GM12878 (cell line): ENCODE results near the gene DKC1. TPM values are rescaled to one million over a fixed set of nuclear protein-coding genes. Genes with fewer than 3 reads are reported as not detected.
A peak's percentile ranks its signal among the peaks of the same experiment; 100 is the strongest.

ENCODE experiments used
- ATAC-seq: fragments of 200-7000 bp; cut with Tn5 transposase; 3 replicates; pipeline ENCODE4 v1.9.1; 2020; ENCODE audit warnings: mild to moderate bottlenecking, moderate library complexity
- BruUV-seq: library from RNA; stranded (reverse); fragments of 400-500 nt; replicated peaks from 2 replicates; lab custom pipeline; 2021; lab: Mats Ljungman, UMichigan
- CTCF ChIA-PET: fragments of 300-600 bp; sonication (Branson Sonifier 250); formaldehyde crosslinking; extraction: SDS; loops from one replicate; lab custom pipeline; 2021; ENCODE audit warnings: inconsistent platforms; lab: Yijun Ruan, JAX
- POLR2A ChIA-PET: fragments of 350-600 bp; formaldehyde crosslinking; extraction: SDS; loops from one replicate; lab custom pipeline; 2021; ENCODE audit warnings: inconsistent platforms; lab: Charles Lee
- RAD21 ChIA-PET: fragments of 300-600 bp; sonication (Branson Sonifier 250); formaldehyde crosslinking; loops from one replicate; lab custom pipeline; 2023; ENCODE audit warnings: antibody characterized with exemption; ENCODE audit not compliant: unreplicated experiment; lab: Charles Lee
- SMC1A ChIA-PET: fragments of 300-600 bp; sonication (Branson Sonifier 250); formaldehyde crosslinking; loops from one replicate; lab custom pipeline; 2023; ENCODE audit not compliant: unreplicated experiment, uncharacterized antibody; lab: Charles Lee
- DNase-seq: peaks from one replicate; pipeline ENCODE4 v3.0.0-alpha.2; 2011; ENCODE audit warnings: low read depth, low spot score
- FAIRE-seq: peaks from 3 replicates; lab custom pipeline; 2011; peaks lifted over from hg19 to GRCh38; lab: Jason Lieb, UNC
- H2AFZ ChIP-seq: 2 replicates; pipeline ENCODE4 v1.6.0; 2011; ENCODE audit warnings: low read depth, low read length, control low read depth; ENCODE audit not compliant: control insufficient read depth
- H3K27ac ChIP-seq: 2 replicates; pipeline ENCODE4 v1.5.1; 2011; ENCODE audit warnings: control low read depth; ENCODE audit not compliant: control insufficient read depth, insufficient read depth
- H3K27me3 ChIP-seq, 2 experiments: replicated peaks in 1 of 2; 2 replicates each; pipeline versions ENCODE4 v1.6.0 to v1.6.1; 2011; ENCODE audit warnings: low read length in 1 of 2; ENCODE audit not compliant: control insufficient read depth in 2 of 2, insufficient read depth in 2 of 2
- H3K36me3 ChIP-seq, 2 experiments: 2 replicates each; pipeline ENCODE4 v1.5.1; 2011; ENCODE audit warnings: low read length in 1 of 2; ENCODE audit not compliant: control insufficient read depth in 2 of 2, insufficient read depth in 2 of 2
- H3K4me1 ChIP-seq: 2 replicates; pipeline ENCODE4 v1.6.1; 2011; ENCODE audit warnings: mild to moderate bottlenecking, low read length, moderate library complexity, mixed read lengths; ENCODE audit not compliant: control insufficient read depth, insufficient read depth
- H3K4me2 ChIP-seq: 2 replicates; pipeline ENCODE4 v1.6.0; 2011; ENCODE audit warnings: control low read depth; ENCODE audit not compliant: control insufficient read depth, insufficient read depth
- H3K4me3 ChIP-seq: fragments of 200-600 bp; sonication (generic); 2 replicates; pipeline ENCODE4 v1.5.1; 2016
- H3K79me2 ChIP-seq: 2 replicates; pipeline ENCODE4 v1.6.0; 2011; ENCODE audit warnings: low read length; ENCODE audit not compliant: control insufficient read depth, insufficient read depth
- H3K9ac ChIP-seq: 2 replicates; pipeline ENCODE4 v1.8.0; 2011; ENCODE audit warnings: low read length, control low read depth, mixed read lengths; ENCODE audit not compliant: control insufficient read depth, insufficient read depth
- H3K9me3 ChIP-seq: replicated peaks from 3 replicates; pipeline ENCODE4 v1.5.1; 2011; ENCODE audit warnings: mild to moderate bottlenecking, low read length; ENCODE audit not compliant: control insufficient read depth, insufficient read depth
- H4K20me1 ChIP-seq: 2 replicates; pipeline ENCODE4 v1.6.0; 2011; ENCODE audit not compliant: control insufficient read depth, insufficient read depth
- CBFB ChIP-seq: IDR thresholded peaks from 2 replicates; pipeline ENCODE4 v1.6.1; 2016; ENCODE audit warnings: antibody characterized with exemption, low read depth
- ETV6 ChIP-seq, 2 experiments: fragments of 450-650 bp in 1 of 2; IDR thresholded peaks in 1 of 2; conservative IDR thresholded peaks in 1 of 2; 2 replicates each; pipeline ENCODE4 v1.6.1; 2014; ENCODE audit warnings: antibody characterized with exemption in 1 of 2, borderline replicate concordance in 1 of 2, low read depth in 1 of 2, mild to moderate bottlenecking in 1 of 2, moderate library complexity in 1 of 2
- LARP7 ChIP-seq: fragments of 450-650 bp; IDR thresholded peaks from 2 replicates; pipeline ENCODE4 v1.6.1; 2017; ENCODE audit warnings: mild to moderate bottlenecking
- RAD21 ChIP-seq: IDR thresholded peaks from 2 replicates; pipeline ENCODE4 v1.6.1; 2011; ENCODE audit warnings: mild to moderate bottlenecking, low read depth, low read length, moderate library complexity; ENCODE audit not compliant: insufficient read depth
- SMC3 ChIP-seq: IDR thresholded peaks from 2 replicates; pipeline ENCODE4 v1.6.1; 2011; ENCODE audit warnings: low read length, improper control_type of control experiment, borderline replicate concordance
- TCF3 ChIP-seq: IDR thresholded peaks from 2 replicates; pipeline ENCODE4 v1.6.1; 2012; ENCODE audit warnings: low read depth, mild to moderate bottlenecking, low read length, borderline replicate concordance; ENCODE audit not compliant: insufficient read depth
- YBX1 ChIP-seq: fragments of 450-650 bp; IDR thresholded peaks from 2 replicates; pipeline ENCODE4 v1.6.1; 2016; ENCODE audit warnings: antibody characterized with exemption
- WGBS: methylation state at CpG from one replicate; pipeline ENCODE4 v1.1.6; 2016; ENCODE audit warnings: low lambda C conversion rate; ENCODE audit not compliant: insufficient replicate concordance, insufficient coverage; ENCODE audit errors: missing lambda C conversion rate; 5-methylcytosine and 5-hydroxymethylcytosine counted together
- in situ Hi-C: fragments of 300-500 bp; cut with MboI; formaldehyde crosslinking; loops from 9 replicates; pipeline ENCODE4 v1.14.3; 2018; ENCODE audit warnings: mixed read lengths
- intact Hi-C: fragments of 100-400 bp; cut with micrococcal nuclease; formaldehyde crosslinking; loops from one replicate; pipeline ENCODE4 v1.14.2; 2022; ENCODE audit not compliant: unreplicated experiment
- polyA plus RNA-seq, 11 experiments: library from polyadenylated mRNA; depleted of rRNA in 4 of 11; unstranded in 6 of 11; stranded (reverse) in 5 of 11; fragments of >200 nt; fragmentation: Nextera tagmentation in 4 of 11; fragmentation: Illumina TruSeq in 1 of 11; extraction: Ambion mirVana in 4 of 11; extraction: Trizol in 1 of 11; gene quantifications; 1 replicate in 1 of 11; 2 replicates in 10 of 11; pipeline versions ENCODE4 v1.2.1 to v1.2.3, GENCODE V29; 2011 to 2016; ENCODE audit warnings: inconsistent platforms in 2 of 11, missing spikeins in 2 of 11, low read depth in 1 of 11
- total RNA-seq, 4 experiments: library from RNA; depleted of rRNA in 3 of 4; stranded (reverse); fragments of >200 nt in 3 of 4; fragmentation: Illumina TruSeq in 1 of 4; extraction: Trizol in 1 of 4; gene quantifications; 2 replicates each; pipeline versions ENCODE4 v1.2.1 to v1.2.3, GENCODE V29; 2013 to 2021
- TF ChIP-seq, protein P1 (sequence below): fragments of 450-650 bp; formaldehyde crosslinking; IDR thresholded peaks from 2 replicates; pipeline ENCODE4 v1.4.0; 2022; ENCODE audit warnings: mild to moderate bottlenecking, moderate library complexity
- TF ChIP-seq, protein P2 (sequence below), 3 experiments: IDR thresholded peaks in 2 of 3; conservative IDR thresholded peaks in 1 of 3; 2 replicates each; pipeline ENCODE4 v1.5.1; 2011; ENCODE audit warnings: low read depth in 3 of 3, low read length in 3 of 3, mild to moderate bottlenecking in 3 of 3, control low read depth in 2 of 3, moderate library complexity in 2 of 3, inconsistent platforms in 1 of 3, mixed read lengths in 1 of 3; ENCODE audit not compliant: control insufficient read depth in 2 of 3, insufficient read depth in 1 of 3; ENCODE audit errors: extremely low read depth in 1 of 3

The DKC1 gene
- total and polyA plus RNA-seq, 10 of the 15 experiments (the other 5 are each of a cell fraction or from before 2014, with no cell fraction given) = 70.1 to 159 (median 116) TPM

DNA sequence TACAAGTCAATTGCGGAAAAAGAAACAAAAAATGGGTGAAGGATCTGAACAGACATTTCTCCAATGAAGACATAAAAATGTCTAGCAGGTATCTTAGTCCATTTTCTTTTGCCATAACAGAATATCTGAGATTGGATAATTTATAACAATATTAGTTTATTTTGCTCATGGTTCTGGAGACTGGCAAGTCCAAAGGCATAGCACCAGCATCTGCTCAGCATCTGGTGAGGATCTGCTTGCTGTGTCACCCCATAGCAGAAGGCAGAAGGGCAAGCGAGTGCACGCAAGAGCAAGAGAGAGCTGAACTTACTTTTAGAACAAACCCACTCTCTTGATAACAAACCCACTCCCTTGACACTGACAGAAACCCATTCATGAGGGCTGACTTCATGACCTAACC is 41.5 kb upstream of the DKC1 start (continued):
- TF ChIP-seq, protein P1, sequence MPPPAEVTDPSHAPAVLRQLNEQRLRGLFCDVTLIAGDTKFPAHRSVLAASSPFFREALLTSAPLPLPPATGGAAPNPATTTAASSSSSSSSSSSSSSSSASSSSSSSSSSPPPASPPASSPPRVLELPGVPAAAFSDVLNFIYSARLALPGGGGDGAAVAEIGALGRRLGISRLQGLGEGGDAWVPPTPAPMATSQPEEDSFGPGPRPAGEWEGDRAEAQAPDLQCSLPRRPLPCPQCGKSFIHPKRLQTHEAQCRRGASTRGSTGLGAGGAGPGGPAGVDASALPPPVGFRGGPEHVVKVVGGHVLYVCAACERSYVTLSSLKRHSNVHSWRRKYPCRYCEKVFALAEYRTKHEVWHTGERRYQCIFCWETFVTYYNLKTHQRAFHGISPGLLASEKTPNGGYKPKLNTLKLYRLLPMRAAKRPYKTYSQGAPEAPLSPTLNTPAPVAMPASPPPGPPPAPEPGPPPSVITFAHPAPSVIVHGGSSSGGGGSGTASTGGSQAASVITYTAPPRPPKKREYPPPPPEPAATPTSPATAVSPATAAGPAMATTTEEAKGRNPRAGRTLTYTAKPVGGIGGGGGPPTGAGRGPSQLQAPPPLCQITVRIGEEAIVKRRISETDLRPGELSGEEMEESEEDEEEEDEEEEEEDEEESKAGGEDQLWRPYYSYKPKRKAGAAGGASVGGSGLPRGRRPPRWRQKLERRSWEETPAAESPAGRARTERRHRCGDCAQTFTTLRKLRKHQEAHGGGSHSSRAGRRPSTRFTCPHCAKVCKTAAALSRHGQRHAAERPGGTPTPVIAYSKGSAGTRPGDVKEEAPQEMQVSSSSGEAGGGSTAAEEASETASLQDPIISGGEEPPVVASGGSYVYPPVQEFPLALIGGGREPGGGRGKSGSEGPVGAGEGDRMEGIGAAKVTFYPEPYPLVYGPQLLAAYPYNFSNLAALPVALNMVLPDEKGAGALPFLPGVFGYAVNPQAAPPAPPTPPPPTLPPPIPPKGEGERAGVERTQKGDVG (CRISPR knock-in tag) = no peak
- TF ChIP-seq SMC3 (no peak), YBX1 (no peak), ETV6 (conservative IDR thresholded peaks at IDR 0.05 in 1 of 2, IDR thresholded peaks at IDR 0.05 in 1 of 2; ENCODE audit: borderline replicate concordance in 1 of 2, low read depth in 1 of 2) (no peak)

DNA sequence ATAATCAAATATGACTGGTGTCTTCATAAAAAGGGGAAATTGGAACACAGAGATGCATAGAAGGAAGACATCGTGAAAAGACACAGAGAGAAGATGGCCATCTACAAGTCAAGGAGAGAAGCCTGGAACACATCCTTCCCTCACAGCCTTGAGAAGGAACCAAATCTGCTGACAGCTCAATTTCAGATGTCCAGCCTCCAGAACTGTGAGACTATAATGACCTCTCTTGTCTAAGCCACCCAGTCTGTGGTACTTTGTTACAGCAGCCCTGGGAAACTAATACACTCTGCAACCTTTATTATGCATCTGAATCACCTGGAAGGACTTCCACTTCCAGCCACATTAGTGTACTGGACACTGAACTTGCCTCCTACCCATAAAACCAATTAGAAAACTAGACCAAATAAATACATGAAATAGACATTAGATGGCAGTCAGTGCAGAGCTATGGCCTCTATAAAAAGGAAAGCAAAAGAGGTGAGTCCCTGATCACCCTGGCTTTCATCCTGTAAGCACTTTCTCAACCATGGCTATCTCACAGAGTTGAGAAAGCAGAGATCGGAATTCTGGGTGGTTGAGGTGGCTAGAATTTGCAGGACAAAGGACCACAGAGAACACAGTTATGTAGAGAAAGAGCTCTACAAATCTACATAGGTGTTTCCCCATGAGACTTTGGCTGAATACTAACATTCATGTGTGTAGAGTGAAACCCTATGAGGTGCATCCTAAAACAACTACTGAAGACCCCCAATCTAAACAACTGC is 37.5 kb upstream of the DKC1 start:
- Histone ChIP-seq H3K4me1 (peaks cover 8% of the 10 kb centered on the region), H3K4me2 (no peak overlapping the region), H3K79me2 (no peaks in the 10 kb centered on the region), H3K9ac (no peak overlapping the region), H4K20me1 (no peaks in the 10 kb centered on the region), H3K36me3 (no peaks in the 10 kb centered on the region), H3K27me3 (no peaks in the 10 kb centered on the region), H3K27ac (no peak overlapping the region), H3K4me3 (no peak overlapping the region), H3K9me3 (no peaks in the 10 kb centered on the region; the same call in 2 of the 3 replicates), H2AFZ (0 out of 2 replicates have a peak overlapping the region, but pooled peaks have one; percentile 28)
- SMC1A ChIA-PET = interaction anchor here (0.8 to 1.3 kb wide), 3 partner anchors 12 to 28 kb away, joined by 3 to 7 read pairs (median 4); no protein-coding TSS in a partner anchor
- RAD21 ChIA-PET = interaction anchor here (2.6 kb wide), 1 partner anchor 24 kb away, joined by 7 read pairs; no protein-coding TSS in a partner anchor
- TF ChIP-seq SMC3 (0 out of 2 replicates have a peak, but pooled peaks have one; percentile 10), LARP7 (no peak), CBFB (no peak), TCF3 (no peak), RAD21 (peak; percentile 36)
- TF ChIP-seq, protein P2, sequence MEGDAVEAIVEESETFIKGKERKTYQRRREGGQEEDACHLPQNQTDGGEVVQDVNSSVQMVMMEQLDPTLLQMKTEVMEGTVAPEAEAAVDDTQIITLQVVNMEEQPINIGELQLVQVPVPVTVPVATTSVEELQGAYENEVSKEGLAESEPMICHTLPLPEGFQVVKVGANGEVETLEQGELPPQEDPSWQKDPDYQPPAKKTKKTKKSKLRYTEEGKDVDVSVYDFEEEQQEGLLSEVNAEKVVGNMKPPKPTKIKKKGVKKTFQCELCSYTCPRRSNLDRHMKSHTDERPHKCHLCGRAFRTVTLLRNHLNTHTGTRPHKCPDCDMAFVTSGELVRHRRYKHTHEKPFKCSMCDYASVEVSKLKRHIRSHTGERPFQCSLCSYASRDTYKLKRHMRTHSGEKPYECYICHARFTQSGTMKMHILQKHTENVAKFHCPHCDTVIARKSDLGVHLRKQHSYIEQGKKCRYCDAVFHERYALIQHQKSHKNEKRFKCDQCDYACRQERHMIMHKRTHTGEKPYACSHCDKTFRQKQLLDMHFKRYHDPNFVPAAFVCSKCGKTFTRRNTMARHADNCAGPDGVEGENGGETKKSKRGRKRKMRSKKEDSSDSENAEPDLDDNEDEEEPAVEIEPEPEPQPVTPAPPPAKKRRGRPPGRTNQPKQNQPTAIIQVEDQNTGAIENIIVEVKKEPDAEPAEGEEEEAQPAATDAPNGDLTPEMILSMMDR (IDR thresholded peaks at IDR 0.05 in 2 of 3, conservative IDR thresholded peaks at IDR 0.05 in 1 of 3; ENCODE audit: control insufficient read depth in 2 of 3, extremely low read depth in 1 of 3, insufficient read depth in 1 of 3, low read depth in 3 of 3, low read length in 3 of 3) = peak in 1 of 3 experiments; percentile 12; a peak in 1 of 6 replicates
- CTCF ChIA-PET = interaction anchor here (0.8 to 1.6 kb wide), 6 partner anchors 12 to 25 kb away, joined by 3 to 5 read pairs (median 4); no protein-coding TSS in a partner anchor
- DNase-seq (no peak), ATAC-seq (peak; percentile 60), FAIRE-seq (peak; percentile 27)
- intact Hi-C loops (loop anchor here (1.0 kb wide), 1 partner anchor 23 kb away; no protein-coding TSS in a partner anchor), in situ Hi-C loops (loop anchor here (25.0 kb wide), 1 partner anchor 138 kb away; the partner anchor contains the start of gene CTAG1A)
- 38% methylated on average over 2 of the region's 2 CpGs for WGBS
- BruUV-seq = no TSS peak
- POLR2A ChIA-PET = no interaction called here
